GM21367 (cell line): ENCODE data around the gene PRR5.
"Not testable (repeated sequence)": the region's sequence is repeated elsewhere in the genome, so short reads cannot be mapped to it uniquely, and the experiment has no call there.

Experiments used
- ATAC-seq: cut with Tn5 transposase; IDR thresholded peaks from one replicate; pipeline ENCODE4 v1.9.1; 2021; ENCODE audit not compliant: unreplicated experiment

PRR5 gene

GRCh38 chr22:44732661-44733060 is 30.7 kb downstream of the PRR5 start:
- ATAC-seq, result no peak

GRCh38 chr22:44733426-44734106 is 31.6 kb downstream of the PRR5 start:
- no peak for ATAC-seq

- ATAC-seq, result no peak
These were observed 32.3 kb downstream of the PRR5 start for GRCh38 chr22:44734278-44734677.

GRCh38 chr22:44734801-44735517 is 33.0 kb downstream of the PRR5 start:
- ATAC-seq, result no peak

GRCh38 chr22:44735518-44736428 is 33.8 kb downstream of the PRR5 start:
- ATAC-seq, result no peak

DNA sequence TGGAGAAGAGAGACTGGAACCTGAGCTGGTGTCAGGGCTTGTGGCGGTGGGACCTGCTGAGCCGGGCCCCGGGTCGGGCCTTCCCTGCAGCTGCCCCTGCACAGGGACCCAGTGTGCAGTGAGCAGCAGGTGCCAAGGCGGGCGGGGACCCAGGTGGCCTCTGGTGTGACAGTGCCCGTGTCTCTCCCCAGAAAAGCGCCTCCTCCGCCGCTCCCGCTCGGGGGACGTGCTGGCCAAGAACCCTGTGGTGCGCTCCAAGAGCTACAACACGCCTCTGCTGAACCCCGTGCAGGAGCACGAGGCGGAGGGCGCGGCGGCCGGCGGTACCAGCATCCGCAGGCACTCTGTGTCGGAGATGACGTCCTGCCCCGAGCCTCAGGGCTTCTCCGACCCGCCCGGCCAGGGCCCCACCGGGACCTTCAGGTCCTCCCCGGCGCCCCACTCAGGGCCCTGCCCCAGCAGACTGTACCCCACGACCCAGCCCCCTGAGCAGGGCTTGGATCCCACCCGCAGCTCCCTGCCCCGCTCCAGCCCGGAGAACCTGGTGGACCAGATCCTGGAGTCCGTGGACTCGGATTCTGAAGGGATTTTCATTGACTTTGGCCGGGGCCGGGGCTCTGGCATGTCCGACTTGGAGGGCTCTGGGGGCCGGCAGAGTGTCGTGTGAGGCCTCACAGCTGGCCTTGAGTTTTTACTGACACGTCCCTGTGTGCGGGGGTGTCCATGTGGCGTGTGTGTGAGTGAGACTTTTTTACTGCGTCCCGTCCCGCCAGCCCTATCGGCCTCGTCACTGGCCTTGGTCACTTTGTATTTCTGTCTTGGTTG is 34.8 kb downstream of the PRR5 start:
- no peak for ATAC-seq

- no peak for ATAC-seq
These were observed 35.7 kb downstream of the PRR5 start for GRCh38 chr22:44737406-44738346.

GRCh38 chr22:44738347-44738715 is 36.3 kb downstream of the PRR5 start:
- ATAC-seq, result no peak

DNA sequence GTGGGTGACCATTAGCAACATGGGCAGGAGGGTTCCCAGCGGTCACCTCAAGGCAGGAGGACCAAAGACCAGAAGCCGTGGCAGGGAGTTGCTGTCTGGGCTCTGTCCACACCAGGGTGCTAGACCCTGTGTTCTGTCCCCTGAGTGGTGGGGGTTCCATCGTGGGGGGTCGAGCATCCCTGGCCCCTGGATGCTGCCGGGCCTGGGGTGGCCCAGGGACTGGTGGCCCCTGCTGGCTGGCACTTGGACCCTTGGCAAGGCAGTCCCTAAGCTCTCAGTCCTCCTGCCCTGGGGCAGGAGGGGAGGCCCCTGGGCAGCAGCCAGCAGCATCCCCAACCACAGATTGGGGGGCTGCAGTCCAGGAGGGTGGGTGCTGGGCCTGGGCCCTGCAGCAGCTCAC is 37.0 kb downstream of the PRR5 start:
- ATAC-seq, result no peak

DNA sequence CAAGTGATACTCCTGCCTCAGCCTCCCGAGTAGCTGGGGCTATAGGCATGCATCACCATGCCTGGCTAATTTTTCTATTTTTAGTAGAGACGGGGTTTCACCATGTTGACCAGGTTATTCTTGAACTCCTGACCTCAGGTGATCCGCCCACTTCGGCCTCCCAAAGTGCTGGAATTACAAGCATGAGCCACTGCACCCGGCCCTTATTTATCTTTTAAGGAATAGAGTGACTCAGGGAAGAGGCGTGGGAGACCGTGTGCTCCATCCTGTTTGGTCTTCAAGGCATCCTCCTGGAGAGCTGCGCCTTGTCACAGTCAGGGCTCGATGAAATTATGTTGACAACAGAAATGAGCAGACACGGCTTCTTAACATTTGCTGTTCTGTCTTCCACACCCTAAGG is 37.7 kb downstream of the PRR5 start:
- ATAC-seq, result not testable (repeated sequence)

GRCh38 chr22:44740307-44740706 is 38.3 kb downstream of the PRR5 start:
- no peak for ATAC-seq

DNA sequence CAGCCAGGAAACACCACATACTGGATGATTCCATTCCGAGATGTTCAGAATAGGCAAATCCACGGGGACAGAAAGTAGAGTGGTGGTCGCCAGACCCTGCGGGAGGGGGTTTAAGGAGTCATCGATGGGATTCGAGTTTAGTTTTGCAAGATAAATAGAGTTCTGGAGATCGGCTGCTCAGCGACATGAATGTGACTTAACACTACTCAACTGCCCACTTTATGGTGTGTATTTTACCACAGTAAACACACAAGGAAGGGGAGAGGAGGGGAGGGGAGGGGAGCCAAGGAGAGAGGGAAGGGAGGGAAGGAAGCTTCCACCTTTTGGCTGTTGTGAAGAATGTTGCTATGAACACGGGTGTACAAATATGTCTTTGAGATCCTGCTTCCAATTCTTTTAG is 39.9 kb downstream of the PRR5 start:
- ATAC-seq, result no peak

- ATAC-seq, result no peak
These were observed 41.2 kb downstream of the PRR5 start for GRCh38 chr22:44743247-44743646.

DNA sequence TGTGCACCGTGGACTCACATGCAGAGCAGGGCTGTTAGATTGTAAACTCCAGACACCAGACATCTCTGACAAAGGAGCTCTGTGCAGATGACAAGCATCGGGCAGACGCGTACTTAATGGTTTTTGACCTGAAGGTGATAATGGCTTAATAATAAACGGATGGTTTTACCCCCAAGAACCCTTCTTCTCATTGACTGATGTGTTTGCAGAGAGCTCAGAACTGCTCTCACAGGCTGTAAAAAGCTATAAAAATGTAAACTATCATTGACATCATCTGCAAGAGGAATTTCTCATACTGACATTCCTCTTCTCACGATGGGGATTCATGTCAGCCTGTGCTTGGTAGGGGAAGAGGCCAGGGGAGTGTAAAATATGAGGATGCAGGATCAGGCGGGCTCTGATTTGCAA is 41.8 kb downstream of the PRR5 start:
- no peak for ATAC-seq

DNA sequence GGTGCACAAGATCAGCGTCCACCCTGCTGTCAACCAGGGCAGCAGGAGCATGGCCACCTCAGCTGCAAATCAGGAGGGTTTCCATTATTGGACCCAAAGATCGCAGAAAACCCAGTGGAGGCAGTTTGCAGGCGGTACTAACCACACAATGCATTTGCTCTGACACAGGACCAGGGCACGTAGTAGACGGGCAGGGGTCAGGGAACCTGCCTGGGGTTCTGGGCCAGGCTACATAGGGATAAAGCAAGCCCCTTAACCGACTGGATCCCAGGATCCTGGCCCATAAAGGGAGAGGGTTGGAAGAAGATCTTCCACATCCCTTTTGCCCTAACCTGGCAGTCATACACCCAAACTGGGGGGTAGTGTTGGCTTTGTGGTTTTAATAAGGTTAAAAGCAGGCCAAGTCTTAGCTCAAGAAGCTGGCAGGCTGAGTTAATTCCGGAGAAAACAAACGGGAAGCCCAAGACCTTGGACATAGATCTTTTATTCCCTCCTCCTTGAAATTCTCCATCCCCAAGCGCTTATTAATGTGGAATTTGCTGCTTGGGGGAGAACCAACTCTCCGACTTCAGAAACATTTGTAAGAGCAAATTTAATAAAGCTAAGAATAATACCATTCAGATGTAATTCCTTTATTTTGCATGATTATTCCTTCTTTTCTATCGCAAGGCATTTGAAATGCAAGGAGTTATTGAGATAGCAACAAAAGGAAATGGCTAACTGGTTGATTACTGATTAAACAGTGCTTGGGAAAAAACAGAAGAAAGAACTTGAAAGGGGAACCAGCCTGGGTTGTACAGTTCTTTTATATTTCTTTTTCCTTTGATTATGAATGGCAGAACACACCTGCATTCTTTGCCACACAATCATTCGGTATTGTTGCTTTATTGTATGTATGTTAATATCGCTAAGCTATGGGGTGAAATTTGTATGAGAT is 44.1 kb downstream of the PRR5 start:
- no peak for ATAC-seq

DNA sequence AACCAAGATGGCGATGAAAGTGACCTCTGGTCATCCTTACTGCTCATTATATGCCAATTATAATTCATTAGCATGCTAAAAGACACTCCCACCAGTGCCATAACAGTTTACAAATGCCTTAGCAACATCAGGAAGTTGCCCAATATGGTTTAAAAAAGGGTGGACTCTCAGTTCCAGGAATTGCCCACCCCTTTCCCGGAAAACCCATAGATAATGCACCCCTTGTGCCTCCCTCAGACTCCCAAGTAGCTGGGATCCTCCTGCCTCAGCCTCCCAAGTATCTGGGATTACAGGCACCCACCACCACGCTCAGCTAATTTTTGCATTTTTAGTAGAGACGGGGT is 45.8 kb downstream of the PRR5 start:
- ATAC-seq, result not testable (repeated sequence)

- ATAC-seq, result no peak
These were observed 46.5 kb downstream of the PRR5 start for GRCh38 chr22:44748524-44748923.

GRCh38 chr22:44750481-44750880 is 48.5 kb downstream of the PRR5 start:
- ATAC-seq, result no peak
